IMR-90 (cell line): ENCODE results near the gene PRRT2. TPM values are rescaled to one million over a fixed set of nuclear protein-coding genes. Genes with fewer than 3 reads are reported as not detected.

Source experiments
- ATAC-seq: fragments of 200-7000 bp; cut with Tn5 transposase; 2 replicates; pipeline ENCODE4 v1.9.1; 2020; ENCODE audit warnings: low read depth, mild to moderate bottlenecking, moderate library complexity
- BruUV-seq: library from RNA; stranded (reverse); fragments of 400-500 nt; replicated peaks from 2 replicates; lab custom pipeline; 2021; lab: Mats Ljungman, UMichigan
- CTCF ChIA-PET: fragments of 300-600 bp; formaldehyde crosslinking; extraction: SDS; loops from one replicate; lab custom pipeline; 2021; ENCODE audit warnings: antibody characterized with exemption; lab: Yijun Ruan, JAX
- POLR2A ChIA-PET: fragments of 300-600 bp; sonication (Branson Sonifier 250); formaldehyde crosslinking; loops from one replicate; lab custom pipeline; 2022; ENCODE audit warnings: antibody characterized with exemption; ENCODE audit not compliant: unreplicated experiment; lab: Charles Lee
- DNase-seq: peaks from one replicate; pipeline ENCODE4 v3.0.0; 2013
- H2AFZ ChIP-seq: replicated peaks from 2 replicates; pipeline ENCODE3; 2013; ENCODE audit warnings: low read length, mild to moderate bottlenecking; ENCODE audit not compliant: poor library complexity
- H2AK5ac ChIP-seq: 2 replicates; pipeline ENCODE4 v1.6.1; 2013; ENCODE audit warnings: low read depth, low read length, inconsistent platforms
- H2AK9ac ChIP-seq: replicated peaks from 2 replicates; pipeline ENCODE3; 2013; ENCODE audit warnings: mild to moderate bottlenecking, low read depth, low read length, moderate library complexity; ENCODE audit not compliant: poor library complexity
- H2BK120ac ChIP-seq: 2 replicates; pipeline ENCODE4 v1.6.1; 2013; ENCODE audit warnings: low read depth, low read length, inconsistent platforms
- H2BK15ac ChIP-seq: 3 replicates; pipeline ENCODE4 v1.6.1; 2013; ENCODE audit warnings: low read depth, low read length, inconsistent platforms
- H2BK20ac ChIP-seq: 2 replicates; pipeline ENCODE4 v1.6.1; 2013; ENCODE audit warnings: low read depth, mild to moderate bottlenecking, inconsistent platforms, low read length, moderate library complexity
- H2BK5ac ChIP-seq: 2 replicates; pipeline ENCODE4 v1.6.1; 2013; ENCODE audit warnings: mild to moderate bottlenecking, low read depth, low read length, inconsistent platforms; ENCODE audit not compliant: poor library complexity, severe bottlenecking
- H3K14ac ChIP-seq: replicated peaks from 2 replicates; pipeline ENCODE4 v1.6.1; 2013; ENCODE audit warnings: low read depth, low read length, inconsistent platforms
- H3K18ac ChIP-seq: 2 replicates; pipeline ENCODE4 v1.6.1; 2013; ENCODE audit warnings: low read depth, low read length, control low read depth
- H3K23ac ChIP-seq: 2 replicates; pipeline ENCODE4 v1.6.1; 2013; ENCODE audit warnings: low read depth, low read length, inconsistent platforms
- H3K27ac ChIP-seq: 2 replicates; pipeline ENCODE4 v1.5.1; 2013; ENCODE audit warnings: mild to moderate bottlenecking, control low read depth, low read length; ENCODE audit not compliant: insufficient read depth
- H3K27me3 ChIP-seq: 2 replicates; pipeline ENCODE4 v1.6.1; 2013; ENCODE audit warnings: low read length; ENCODE audit not compliant: control insufficient read depth, insufficient read depth
- H3K36me3 ChIP-seq: 2 replicates; pipeline ENCODE4 v1.6.1; 2013; ENCODE audit warnings: low read length, mixed read lengths; ENCODE audit not compliant: control insufficient read depth, insufficient read depth
- H3K4ac ChIP-seq: 2 replicates; pipeline ENCODE4 v1.6.1; 2013; ENCODE audit warnings: low read depth, low read length, inconsistent platforms
- H3K4me1 ChIP-seq: 2 replicates; pipeline ENCODE4 v1.6.1; 2013; ENCODE audit warnings: low read length, mixed read lengths; ENCODE audit not compliant: control insufficient read depth, insufficient read depth
- H3K4me2 ChIP-seq: 2 replicates; pipeline ENCODE4 v1.6.1; 2013; ENCODE audit warnings: low read depth, mild to moderate bottlenecking, control low read depth, low read length, moderate library complexity
- H3K4me3 ChIP-seq: 2 replicates; pipeline ENCODE4 v1.5.1; 2013; ENCODE audit warnings: low read depth, mild to moderate bottlenecking, control low read depth, low read length, moderate library complexity; ENCODE audit not compliant: insufficient read depth
- H3K56ac ChIP-seq: 2 replicates; pipeline ENCODE4 v1.6.1; 2013; ENCODE audit warnings: low read length, inconsistent platforms; ENCODE audit not compliant: insufficient read depth; ENCODE audit errors: extremely low read depth
- H3K79me1 ChIP-seq, 2 experiments: 2 replicates each; pipeline ENCODE4 v1.6.1; 2013; ENCODE audit warnings: low read length in 2 of 2, inconsistent platforms in 1 of 2, low read depth in 1 of 2
- H3K9ac ChIP-seq: 2 replicates; pipeline ENCODE4 v1.6.1; 2013; ENCODE audit warnings: low read depth, low read length, control low read depth
- H3K9me1 ChIP-seq: 2 replicates; pipeline ENCODE4 v1.6.1; 2013; ENCODE audit warnings: low read length, inconsistent platforms; ENCODE audit not compliant: insufficient read depth
- H3K9me3 ChIP-seq: 2 replicates; pipeline ENCODE4 v1.6.1; 2013; ENCODE audit warnings: low read length; ENCODE audit not compliant: control insufficient read depth, insufficient read depth
- H4K20me1 ChIP-seq: 2 replicates; pipeline ENCODE4 v1.6.1; 2013; ENCODE audit warnings: low read length, inconsistent platforms; ENCODE audit not compliant: insufficient read depth
- H4K5ac ChIP-seq: 2 replicates; pipeline ENCODE4 v1.6.1; 2013; ENCODE audit warnings: mild to moderate bottlenecking, low read depth, low read length, control low read depth
- H4K8ac ChIP-seq, 2 experiments: 2 replicates each; pipeline ENCODE4 v1.6.1; 2013; ENCODE audit warnings: low read depth in 2 of 2, low read length in 2 of 2, control low read depth in 1 of 2, inconsistent platforms in 1 of 2
- H4K91ac ChIP-seq: 2 replicates; pipeline ENCODE4 v1.6.1; 2013; ENCODE audit warnings: low read depth, low read length, inconsistent platforms; ENCODE audit not compliant: insufficient read depth
- CEBPB ChIP-seq: IDR thresholded peaks from 2 replicates; pipeline ENCODE4 v1.6.1; 2012; ENCODE audit warnings: low read depth, low read length, improper control_type of control experiment
- CHD1 ChIP-seq: IDR thresholded peaks from 2 replicates; pipeline ENCODE4 v1.6.1; 2012; ENCODE audit warnings: low read depth, low read length, improper control_type of control experiment
- FOS ChIP-seq: fragments of 150-350 bp; IDR thresholded peaks from 2 replicates; pipeline ENCODE4 v1.6.1; 2016; ENCODE audit warnings: low read depth, low read length
- MXI1 ChIP-seq: IDR thresholded peaks from 2 replicates; pipeline ENCODE4 v1.6.1; 2012; ENCODE audit warnings: low read depth, mild to moderate bottlenecking, low read length, moderate library complexity, borderline replicate concordance
- NFE2L2 ChIP-seq: fragments of 150-350 bp; IDR thresholded peaks from 2 replicates; pipeline ENCODE4 v1.6.1; 2016; ENCODE audit warnings: low read depth, mild to moderate bottlenecking, low read length
- POLR2A ChIP-seq: IDR thresholded peaks from 2 replicates; pipeline ENCODE4 v1.6.1; 2012; ENCODE audit warnings: mild to moderate bottlenecking, low read depth, low read length
- WGBS, 2 experiments: methylation state at CpG; one replicate each; pipeline versions ENCODE4 v1.1.5 to v1.1.7; 2013; ENCODE audit warnings: missing lambda C conversion rate in 2 of 2; ENCODE audit not compliant: insufficient read length in 1 of 2; ENCODE audit errors: extremely low coverage in 2 of 2; 5-methylcytosine and 5-hydroxymethylcytosine counted together
- dilution Hi-C: fragments of 300-500 bp; cut with HindIII; formaldehyde crosslinking; loops from one replicate; pipeline ENCODE4 v1.14.3; 2018; ENCODE audit warnings: low sequenced_read_pairs; ENCODE audit not compliant: unreplicated experiment
- in situ Hi-C: fragments of 300-500 bp; cut with MboI; formaldehyde crosslinking; loops from 3 replicates; pipeline ENCODE4 v1.14.3; 2019; ENCODE audit warnings: low sequenced_read_pairs, inconsistent platforms, mixed read lengths
- intact Hi-C: fragments of 100-400 bp; cut with micrococcal nuclease; formaldehyde crosslinking; loops from 2 replicates; pipeline ENCODE4 v1.10.0; 2022
- polyA plus RNA-seq, 3 experiments: library from polyadenylated mRNA; depleted of rRNA; stranded (reverse); fragments of >200 nt; gene quantifications; 2 replicates each; pipeline ENCODE4 v1.2.3, GENCODE V29; 2012; ENCODE audit warnings: low replicate concordance in 1 of 3
- total RNA-seq: library from RNA; depleted of rRNA; stranded (reverse); fragments of >200 nt; gene quantifications from 2 replicates; pipeline ENCODE4 v1.2.3, GENCODE V29; 2012
- TF ChIP-seq, protein P1 (sequence below): fragments of 150-350 bp; IDR thresholded peaks from 2 replicates; pipeline ENCODE4 v1.6.1; 2017; ENCODE audit warnings: mild to moderate bottlenecking, antibody characterized with exemption, low read length, low read depth

Gene PRRT2
- total and polyA plus RNA-seq, 2 of the 4 experiments (the other 2 are of a cell fraction), result 0.90 to 10.5 TPM

DNA sequence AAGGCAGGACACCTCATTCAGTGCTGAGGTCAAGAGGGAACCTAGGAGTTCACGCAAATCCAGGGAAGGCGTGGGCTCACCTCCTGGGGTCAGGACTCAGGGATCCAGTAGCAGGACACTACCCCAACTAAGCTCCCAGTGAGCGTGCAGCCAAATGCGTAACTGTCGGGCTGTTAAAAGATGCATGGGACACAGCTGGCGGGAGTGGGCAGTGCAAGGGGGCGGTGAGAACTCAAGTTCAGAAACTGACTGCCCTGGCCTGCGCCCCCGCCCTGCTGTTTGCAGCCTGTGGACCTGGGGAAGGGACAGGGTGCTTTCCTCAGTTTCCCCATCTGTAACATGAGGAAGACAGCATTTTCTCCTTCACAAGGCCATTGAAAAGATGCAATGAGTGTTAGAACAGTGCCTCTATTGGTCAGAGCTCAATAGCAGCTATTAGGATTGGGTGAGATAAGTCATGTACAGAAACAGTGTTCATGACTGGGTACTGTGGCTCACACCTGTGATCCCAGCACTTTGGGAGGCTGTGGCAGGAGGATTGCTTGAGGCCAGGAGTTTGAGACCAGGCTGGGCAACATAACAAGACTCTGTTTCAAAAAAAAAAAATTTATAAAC, 30.8 kb downstream of the PRRT2 start:
- no peak overlapping the region for H2AK9ac ChIP-seq
- no TSS peak for BruUV-seq
- H3K9me3 ChIP-seq, result no peaks in the 10 kb centered on the region
- CTCF ChIA-PET, result no interaction called here
- in situ Hi-C loops, result no loop called here
- no peak overlapping the region for H2BK15ac ChIP-seq
- H2AK5ac ChIP-seq, result no peak overlapping the region
- no peak overlapping the region for H2BK120ac ChIP-seq
- H4K20me1 ChIP-seq, result no peaks in the 10 kb centered on the region; the same call in 1 of the 2 replicates
- intact Hi-C loops, result no loop called here
- POLR2A ChIA-PET, result no interaction called here
- H3K18ac ChIP-seq, result no peak overlapping the region
- H4K5ac ChIP-seq, result no peak overlapping the region
- no peaks in the 10 kb centered on the region for H3K27me3 ChIP-seq
- no peak overlapping the region for H2BK5ac ChIP-seq
- H3K9ac ChIP-seq, result no peak overlapping the region
- no peak overlapping the region for H3K4me3 ChIP-seq
- H3K4me2 ChIP-seq, result no peak overlapping the region
- WGBS, 2 experiments, result 85% methylated on average over 7 of the region's 9 CpGs; no CpG with 5 or more reads in 1 of the 2 experiments
- peaks cover 0 to 37% of the 10 kb centered on the region in 2 experiments; a peak in 1 of 4 replicates for H3K79me1 ChIP-seq
- H2BK20ac ChIP-seq, result no peak overlapping the region
- no peaks in the 10 kb centered on the region; the same call in none of the 2 replicates for H3K4me1 ChIP-seq
- dilution Hi-C loops, result no loop called here
- H3K56ac ChIP-seq, result no peak overlapping the region
- H2AFZ ChIP-seq, result peak overlapping the region; percentile 3
- TF ChIP-seq MXI1, result no peak
- no peak for TF ChIP-seq NFE2L2
- TF ChIP-seq CEBPB, result no peak
- no peak for TF ChIP-seq FOS
- no peak for TF ChIP-seq CHD1
- TF ChIP-seq, protein P1, sequence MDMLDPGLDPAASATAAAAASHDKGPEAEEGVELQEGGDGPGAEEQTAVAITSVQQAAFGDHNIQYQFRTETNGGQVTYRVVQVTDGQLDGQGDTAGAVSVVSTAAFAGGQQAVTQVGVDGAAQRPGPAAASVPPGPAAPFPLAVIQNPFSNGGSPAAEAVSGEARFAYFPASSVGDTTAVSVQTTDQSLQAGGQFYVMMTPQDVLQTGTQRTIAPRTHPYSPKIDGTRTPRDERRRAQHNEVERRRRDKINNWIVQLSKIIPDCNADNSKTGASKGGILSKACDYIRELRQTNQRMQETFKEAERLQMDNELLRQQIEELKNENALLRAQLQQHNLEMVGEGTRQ, result no peak
- TF ChIP-seq POLR2A, result no peak
- 0 out of 2 replicates have a peak, but pooled peaks have one; percentile 29 for ATAC-seq
- H4K8ac ChIP-seq, result no peak overlapping the region
- no peak overlapping the region for H3K4ac ChIP-seq
- H4K91ac ChIP-seq, result no peak overlapping the region
- no peak for DNase-seq
- no peak overlapping the region for H3K14ac ChIP-seq
- H3K9me1 ChIP-seq, result no peaks in the 10 kb centered on the region
- H3K23ac ChIP-seq, result no peak overlapping the region
- H3K27ac ChIP-seq, result no peak overlapping the region
- peaks cover 81% of the 10 kb centered on the region for H3K36me3 ChIP-seq
